ENCODE data around the gene MED12.
A peak's percentile ranks its signal among the peaks of the same experiment; 100 is the strongest.

Gene MED12

DNA sequence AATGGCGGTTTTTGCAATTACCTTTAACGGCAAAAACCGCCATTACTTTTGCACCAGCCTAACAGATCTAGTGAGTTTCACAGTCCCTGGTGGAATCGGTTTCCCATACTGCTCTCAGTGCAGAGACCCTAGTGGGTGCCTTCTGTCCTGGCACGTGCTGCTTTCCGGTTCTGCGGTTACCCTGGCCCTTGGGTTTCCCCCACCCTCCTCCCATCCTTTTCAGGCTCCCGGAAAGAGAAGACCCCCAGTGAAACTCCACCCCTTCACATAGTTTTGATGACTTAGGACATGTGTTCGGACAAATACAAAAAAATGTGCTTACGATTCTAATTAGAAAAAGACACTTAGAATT is 63.1 kb downstream of the MED12 start:
- DNase-seq (ENCODE audit: low spot score), result no peak
- TF ChIP-seq, protein P1, sequence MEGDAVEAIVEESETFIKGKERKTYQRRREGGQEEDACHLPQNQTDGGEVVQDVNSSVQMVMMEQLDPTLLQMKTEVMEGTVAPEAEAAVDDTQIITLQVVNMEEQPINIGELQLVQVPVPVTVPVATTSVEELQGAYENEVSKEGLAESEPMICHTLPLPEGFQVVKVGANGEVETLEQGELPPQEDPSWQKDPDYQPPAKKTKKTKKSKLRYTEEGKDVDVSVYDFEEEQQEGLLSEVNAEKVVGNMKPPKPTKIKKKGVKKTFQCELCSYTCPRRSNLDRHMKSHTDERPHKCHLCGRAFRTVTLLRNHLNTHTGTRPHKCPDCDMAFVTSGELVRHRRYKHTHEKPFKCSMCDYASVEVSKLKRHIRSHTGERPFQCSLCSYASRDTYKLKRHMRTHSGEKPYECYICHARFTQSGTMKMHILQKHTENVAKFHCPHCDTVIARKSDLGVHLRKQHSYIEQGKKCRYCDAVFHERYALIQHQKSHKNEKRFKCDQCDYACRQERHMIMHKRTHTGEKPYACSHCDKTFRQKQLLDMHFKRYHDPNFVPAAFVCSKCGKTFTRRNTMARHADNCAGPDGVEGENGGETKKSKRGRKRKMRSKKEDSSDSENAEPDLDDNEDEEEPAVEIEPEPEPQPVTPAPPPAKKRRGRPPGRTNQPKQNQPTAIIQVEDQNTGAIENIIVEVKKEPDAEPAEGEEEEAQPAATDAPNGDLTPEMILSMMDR (IDR thresholded peaks at IDR 0.05; ENCODE audit: extremely low read depth, missing control alignments), result no peak

DNA sequence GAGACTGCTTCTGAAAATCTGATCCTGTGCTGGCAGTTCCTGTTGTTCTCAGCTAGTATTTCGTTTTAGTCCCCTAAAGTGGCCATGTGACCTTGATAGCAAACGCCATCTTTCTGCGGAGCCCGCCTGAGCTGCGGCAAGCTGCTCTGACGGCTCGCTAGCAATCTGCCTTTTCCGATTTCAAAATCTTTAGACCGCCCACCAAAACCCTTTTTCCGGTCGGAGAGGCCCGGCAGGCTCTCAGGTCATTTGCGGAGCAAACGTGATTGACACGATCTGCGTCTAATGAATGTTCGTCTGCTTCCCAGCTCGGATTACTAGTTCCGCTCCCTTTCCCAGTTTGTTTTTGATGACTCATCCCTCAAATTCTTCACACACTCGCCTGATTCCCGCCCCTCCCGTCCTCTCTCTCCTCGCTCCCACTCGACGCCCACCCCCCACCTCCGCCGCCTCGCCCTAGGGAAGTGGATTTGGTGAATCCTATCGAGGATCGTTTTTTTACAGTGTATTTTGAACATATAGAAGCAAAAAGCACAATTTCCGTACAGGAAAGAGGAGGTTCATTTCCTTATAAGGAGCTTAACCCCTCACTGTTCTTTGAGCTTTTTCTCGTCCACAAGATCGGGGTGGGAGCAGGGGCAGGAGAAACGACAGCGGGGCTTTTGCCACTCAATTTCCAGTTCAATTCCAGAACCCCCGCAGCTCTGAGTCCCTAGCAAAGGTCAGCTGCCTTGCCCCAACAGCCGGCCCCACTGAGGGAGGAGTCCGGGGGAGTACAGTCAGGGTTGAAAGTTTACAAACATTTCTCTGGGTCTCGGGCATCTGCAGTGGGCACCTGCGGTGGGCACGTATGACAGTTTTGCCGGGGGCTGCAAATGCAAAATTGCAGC is 63.8 kb downstream of the MED12 start:
- DNase-seq (ENCODE audit: low spot score), result peak; percentile 71
- TF ChIP-seq, protein P1 (IDR thresholded peaks at IDR 0.05; ENCODE audit: extremely low read depth, missing control alignments), result no peak

DNA sequence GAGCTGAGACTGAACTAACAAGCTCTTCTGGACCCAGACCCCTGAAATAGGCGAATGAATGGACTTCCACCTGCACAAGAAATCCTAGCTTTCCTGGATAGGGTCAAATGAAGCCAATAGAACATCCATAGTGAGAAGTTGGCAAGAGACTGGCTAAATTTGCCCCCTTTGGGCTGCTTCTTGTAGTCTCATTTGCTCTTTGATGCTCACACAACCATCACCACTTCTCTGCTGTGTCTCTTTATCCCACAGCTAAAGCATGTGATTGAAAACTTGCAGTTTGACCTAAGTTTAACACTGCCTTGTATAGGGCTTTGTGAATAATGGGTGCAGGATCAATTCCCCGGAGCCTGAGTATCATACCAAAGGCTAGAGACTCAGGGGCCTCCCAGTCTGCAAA is 64.5 kb downstream of the MED12 start:
- TF ChIP-seq, protein P1 (IDR thresholded peaks at IDR 0.05; ENCODE audit: extremely low read depth, missing control alignments), result no peak

DNA sequence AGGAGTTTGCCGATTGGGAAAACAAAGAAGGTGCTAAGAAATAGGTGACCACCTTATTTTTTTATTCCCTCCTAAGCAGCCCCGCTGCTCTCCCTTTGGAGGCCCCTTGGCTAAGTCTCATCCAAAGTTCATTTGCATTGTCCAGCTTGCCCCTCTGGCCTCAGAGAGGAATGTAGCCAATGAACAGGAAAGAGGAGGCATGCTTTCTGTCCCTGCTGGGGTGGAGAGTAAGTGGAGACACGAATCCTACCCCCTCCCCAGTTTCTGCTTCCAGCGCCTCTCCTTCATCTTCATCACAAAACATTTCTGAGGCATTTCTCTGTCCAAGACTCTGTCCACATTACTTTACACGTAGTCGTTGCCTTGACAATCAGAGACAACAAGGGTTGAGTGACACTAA is 64.9 kb downstream of the MED12 start:
- DNase-seq (ENCODE audit: low spot score), result no peak
- TF ChIP-seq, protein P1 (IDR thresholded peaks at IDR 0.05; ENCODE audit: extremely low read depth, missing control alignments), result no peak

More for the DNA sequence above, 64.5 kb downstream of the MED12 start:
- no peak for DNase-seq (ENCODE audit: low spot score)

DNA sequence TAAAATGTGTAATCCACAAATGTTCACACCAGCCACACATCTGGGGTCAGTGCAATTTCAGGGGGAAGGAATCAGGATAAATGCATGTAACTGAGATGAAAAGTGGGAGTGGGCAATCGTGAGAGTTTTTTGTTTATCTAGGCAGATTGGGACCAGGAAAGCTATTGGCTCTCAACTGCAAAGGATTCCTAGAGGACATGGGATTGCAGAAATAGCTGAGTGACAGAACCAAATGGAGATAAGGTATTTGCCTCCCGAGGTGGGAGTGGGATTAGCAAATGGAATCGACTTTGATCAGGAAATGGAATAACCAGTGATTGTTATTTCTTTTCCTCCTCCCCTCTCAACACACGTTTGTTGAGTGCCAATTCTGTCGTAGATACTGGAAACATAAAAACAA is 65.7 kb downstream of the MED12 start:
- TF ChIP-seq, protein P1 (IDR thresholded peaks at IDR 0.05; ENCODE audit: extremely low read depth, missing control alignments), result no peak
- DNase-seq (ENCODE audit: low spot score), result no peak

DNA sequence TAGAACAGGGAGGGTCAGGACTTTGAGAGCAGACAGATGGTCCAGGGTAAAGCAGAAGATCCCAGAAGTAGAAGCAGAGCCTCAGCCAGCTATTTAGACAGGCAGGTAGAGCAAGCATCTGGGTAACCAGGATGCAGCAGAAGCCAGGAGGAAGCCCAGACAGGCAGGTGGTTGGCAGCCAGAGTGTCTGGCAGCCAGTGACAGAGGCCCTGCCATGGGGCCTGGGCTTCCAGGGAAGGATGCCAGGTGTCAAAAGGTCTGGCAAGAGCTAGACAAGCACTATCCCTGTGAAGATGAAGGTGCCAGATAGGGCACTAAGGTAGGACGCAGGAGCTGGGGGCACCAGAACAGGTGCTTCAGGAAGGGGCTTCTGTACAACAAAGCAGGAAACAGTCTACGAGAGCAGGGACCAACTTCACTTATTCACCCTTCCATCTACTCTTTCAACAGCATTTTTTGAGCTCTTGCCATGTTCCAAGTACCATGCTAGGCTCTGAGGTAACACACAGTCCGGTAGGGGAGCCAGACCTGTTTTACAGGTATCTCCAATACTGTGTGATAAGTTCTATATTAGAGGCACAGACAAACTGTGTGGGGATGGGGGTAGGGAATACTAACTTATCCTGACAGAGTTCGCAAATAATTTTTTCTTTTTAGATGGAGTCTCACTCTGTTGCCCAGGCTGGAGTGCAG is 66.6 kb downstream of the MED12 start:
- no peak for DNase-seq (ENCODE audit: low spot score)

More for the DNA sequence above, 66.6 kb downstream of the MED12 start:
- TF ChIP-seq, protein P1 (IDR thresholded peaks at IDR 0.05; ENCODE audit: extremely low read depth, missing control alignments), result no peak

Measured in GM20000 (cell line).